SK-N-SH (cell line): ENCODE measurements around the gene ACTR1A. TPM values are rescaled to one million over a fixed set of nuclear protein-coding genes. Genes with fewer than 3 reads are reported as not detected.

Source experiments
- CTCF ChIA-PET: fragments of 300-600, 350-600 bp; formaldehyde crosslinking; extraction: SDS; loops from one replicate; lab custom pipeline; 2021; lab: Yijun Ruan, JAX
- POLR2A ChIA-PET: fragments of 350-600 bp; sonication (Branson Sonifier 250); formaldehyde crosslinking; extraction: SDS; loops from one replicate; lab custom pipeline; 2020; ENCODE audit warnings: antibody characterized with exemption, inconsistent platforms; lab: Yijun Ruan, JAX
- DNase-seq: peaks from one replicate; pipeline ENCODE4 v3.0.0; 2012
- H2AFZ ChIP-seq: fragments of 200-600 bp; sonication (generic); 2 replicates; pipeline ENCODE4 v1.8.1; 2016; ENCODE audit warnings: antibody characterized with exemption, mild to moderate bottlenecking, low read depth
- H3F3A ChIP-seq: fragments of 200-600 bp; sonication (generic); replicated peaks from 2 replicates; pipeline ENCODE3; 2016; ENCODE audit warnings: antibody characterized with exemption, mild to moderate bottlenecking; ENCODE audit not compliant: insufficient read depth
- H3K27ac ChIP-seq, 2 experiments: fragments of 200-500 bp in 1 of 2; fragments of 200-600 bp in 1 of 2; sonication (Bioruptor generic) in 1 of 2; sonication (generic), shearing (Covaris generic) in 1 of 2; 2 replicates each; pipeline versions ENCODE4 v1.5.1 to v1.6.1; 2014 to 2016; ENCODE audit warnings: low read depth in 2 of 2, inconsistent platforms in 1 of 2, low read length in 1 of 2, mild to moderate bottlenecking in 1 of 2, mixed read lengths in 1 of 2
- H3K27me3 ChIP-seq: fragments of 200-600 bp; sonication (generic), shearing (Covaris generic); 2 replicates; pipeline ENCODE4 v1.6.1; 2016; ENCODE audit warnings: mixed run types; ENCODE audit not compliant: insufficient read depth
- H3K36me3 ChIP-seq, 2 experiments: fragments of 200-500 bp in 1 of 2; fragments of 200-600 bp in 1 of 2; sonication (Bioruptor generic) in 1 of 2; sonication (generic) in 1 of 2; replicated peaks in 1 of 2; 2 replicates each; pipeline versions ENCODE3 to v1.5.1; 2014 to 2016; ENCODE audit warnings: low read length in 1 of 2, mild to moderate bottlenecking in 1 of 2; ENCODE audit not compliant: insufficient read depth in 2 of 2, control insufficient read depth in 1 of 2
- H3K4me1 ChIP-seq, 2 experiments: fragments of 200-500 bp in 1 of 2; fragments of 200-600 bp in 1 of 2; sonication (Bioruptor generic) in 1 of 2; sonication (generic), shearing (Covaris generic) in 1 of 2; 2 replicates each; pipeline versions ENCODE4 v1.5.1 to v1.6.1; 2014 to 2016; ENCODE audit warnings: low read depth in 1 of 2, low read length in 1 of 2, mixed run types in 1 of 2; ENCODE audit not compliant: insufficient read depth in 2 of 2, control insufficient read depth in 1 of 2
- H3K4me2 ChIP-seq: fragments of 200-600 bp; sonication (generic), shearing (Covaris generic); 2 replicates; pipeline ENCODE4 v1.6.1; 2017; ENCODE audit warnings: mixed run types
- H3K4me3 ChIP-seq, 2 experiments: fragments of 200-500 bp in 1 of 2; fragments of 200-600 bp in 1 of 2; sonication (Bioruptor generic) in 1 of 2; sonication (generic), shearing (Covaris generic) in 1 of 2; 2 replicates each; pipeline versions ENCODE4 v1.5.1 to v1.8.1; 2014 to 2016; ENCODE audit warnings: low read depth in 2 of 2, inconsistent platforms in 1 of 2, low read length in 1 of 2, mild to moderate bottlenecking in 1 of 2, mixed read lengths in 1 of 2, moderate library complexity in 1 of 2
- H3K79me2 ChIP-seq: fragments of 200-600 bp; sonication (generic); 2 replicates; pipeline ENCODE4 v1.8.1; 2017; ENCODE audit warnings: mild to moderate bottlenecking; ENCODE audit not compliant: insufficient read depth
- H3K9ac ChIP-seq: fragments of 200-600 bp; sonication (generic); 2 replicates; pipeline ENCODE4 v1.6.1; 2017; ENCODE audit warnings: mixed run types
- H3K9me2 ChIP-seq: fragments of 200-600 bp; sonication (generic); 2 replicates; pipeline ENCODE4 v1.6.1; 2017; ENCODE audit warnings: mixed run types
- H3K9me3 ChIP-seq: fragments of 200-600 bp; sonication (generic); 2 replicates; pipeline ENCODE4 v1.6.1; 2017; ENCODE audit warnings: mixed run types, mild to moderate bottlenecking, moderate library complexity
- H4K20me1 ChIP-seq: fragments of 200-600 bp; sonication (generic); 2 replicates; pipeline ENCODE4 v1.6.1; 2017; ENCODE audit warnings: mild to moderate bottlenecking, mixed run types; ENCODE audit not compliant: insufficient read depth
- CHD2 ChIP-seq: fragments of 150-350 bp; IDR thresholded peaks from 2 replicates; pipeline ENCODE4 v1.6.1; 2018; ENCODE audit warnings: low read length; ENCODE audit not compliant: partially characterized antibody
- ELF1 ChIP-seq: IDR thresholded peaks from 2 replicates; pipeline ENCODE4 v1.4.0; 2012
- EP300 ChIP-seq, 2 experiments: IDR thresholded peaks; 2 replicates each; pipeline versions ENCODE4 v1.4.0 to v1.6.1; 2012; ENCODE audit warnings: borderline replicate concordance in 1 of 2, low read depth in 1 of 2, low read length in 1 of 2
- EZH2phosphoT487 ChIP-seq: fragments of 200-600 bp; sonication (generic); IDR thresholded peaks from 2 replicates; pipeline ENCODE4 v1.6.1; 2017; ENCODE audit warnings: low read depth, mixed run types, mild to moderate bottlenecking, antibody characterized with exemption, moderate library complexity, borderline replicate concordance
- FOXJ3 ChIP-seq: sonication (generic); formaldehyde crosslinking; IDR thresholded peaks from 2 replicates; pipeline ENCODE4 v1.5.1; 2020; ENCODE audit warnings: mild to moderate bottlenecking, missing genetic modification reagents
- GABPA ChIP-seq: IDR thresholded peaks from 2 replicates; pipeline ENCODE4 v1.4.0; 2012; ENCODE audit warnings: low read depth, mild to moderate bottlenecking
- MAX ChIP-seq: IDR thresholded peaks from 2 replicates; pipeline ENCODE4 v1.4.0; 2012; ENCODE audit warnings: low read depth
- MEF2A ChIP-seq: IDR thresholded peaks from 2 replicates; pipeline ENCODE4 v1.4.0; 2012; ENCODE audit warnings: low read depth, borderline replicate concordance
- MXI1 ChIP-seq: IDR thresholded peaks from 2 replicates; pipeline ENCODE4 v1.6.1; 2012; ENCODE audit warnings: mild to moderate bottlenecking, low read depth, low read length, improper control_type of control experiment
- NRF1 ChIP-seq: IDR thresholded peaks from 2 replicates; pipeline ENCODE4 v1.6.1; 2012; ENCODE audit warnings: low read depth, mild to moderate bottlenecking, low read length
- TEAD4 ChIP-seq: IDR thresholded peaks from 2 replicates; pipeline ENCODE4 v1.4.0; 2012; ENCODE audit warnings: mild to moderate bottlenecking, borderline replicate concordance; ENCODE audit not compliant: insufficient read depth
- YY1 ChIP-seq: IDR thresholded peaks from 2 replicates; pipeline ENCODE4 v1.4.0; 2012; ENCODE audit warnings: low read depth, mild to moderate bottlenecking
- WGBS: methylation state at CpG from one replicate; pipeline ENCODE4 v1.1.6; 2017; ENCODE audit warnings: low lambda C conversion rate; 5-methylcytosine and 5-hydroxymethylcytosine counted together
- polyA plus RNA-seq, 3 experiments: library from polyadenylated mRNA; depleted of rRNA; stranded (reverse); fragments of >200 nt; gene quantifications; 2 replicates each; pipeline ENCODE4 v1.2.3, GENCODE V29; 2012
- TF ChIP-seq, protein P1 (sequence below): fragments of 200-600 bp; sonication (generic); IDR thresholded peaks from 2 replicates; pipeline ENCODE4 v1.6.1; 2017; ENCODE audit warnings: antibody characterized with exemption, mild to moderate bottlenecking, moderate library complexity
- TF ChIP-seq, protein P2 (sequence below): fragments of 150-350 bp; IDR thresholded peaks from 2 replicates; pipeline ENCODE4 v1.6.1; 2016; ENCODE audit warnings: mild to moderate bottlenecking, low read depth, low read length
- TF ChIP-seq, protein P3 (sequence below): IDR thresholded peaks from 2 replicates; pipeline ENCODE4 v1.4.0; 2012; ENCODE audit warnings: low read depth, borderline replicate concordance
- TF ChIP-seq, protein P4 (sequence below): IDR thresholded peaks from 2 replicates; pipeline ENCODE4; 2012

The ACTR1A gene
- polyA plus RNA-seq, 1 of the 3 experiments (the other 2 are of a cell fraction) = 106 TPM

GRCh38 chr10:102540023-102540422 lies 37.5 kb upstream of the ACTR1A start:
- H3K4me1 ChIP-seq = 0 out of 4 replicates have a peak, but pooled peaks cover 0 to 4% of the 10 kb centered on the region in 2 experiments
- WGBS = 67% methylated on average over 1 of the region's 1 CpG
- CTCF ChIA-PET = interaction anchor here (1.0 to 1.7 kb wide), 3 partner anchors 8 to 36 kb away, joined by 4 to 5 read pairs (median 4); partner anchors contain the start of gene SUFU
- peaks cover 0 to 8% of the 10 kb centered on the region in 2 experiments for H3K36me3 ChIP-seq
- peaks cover 4% of the 10 kb centered on the region for H3F3A ChIP-seq
- H3K4me2 ChIP-seq = no peak overlapping the region
- no peaks in the 10 kb centered on the region for H3K9me2 ChIP-seq
- no peak overlapping the region for H3K27ac ChIP-seq
- H3K4me3 ChIP-seq = no peak overlapping the region; a peak in 1 of 4 replicates
- DNase-seq = peak; percentile 39
- H3K9ac ChIP-seq = no peak overlapping the region
- H3K27me3 ChIP-seq = no peaks in the 10 kb centered on the region
- no peaks in the 10 kb centered on the region; the same call in 1 of the 2 replicates for H3K9me3 ChIP-seq
- H3K79me2 ChIP-seq = peaks cover 3% of the 10 kb centered on the region; the same call in 1 of the 2 replicates
- H4K20me1 ChIP-seq = no peaks in the 10 kb centered on the region
- H2AFZ ChIP-seq = no peak overlapping the region
- POLR2A ChIA-PET = no interaction called here
- TF ChIP-seq, protein P1, sequence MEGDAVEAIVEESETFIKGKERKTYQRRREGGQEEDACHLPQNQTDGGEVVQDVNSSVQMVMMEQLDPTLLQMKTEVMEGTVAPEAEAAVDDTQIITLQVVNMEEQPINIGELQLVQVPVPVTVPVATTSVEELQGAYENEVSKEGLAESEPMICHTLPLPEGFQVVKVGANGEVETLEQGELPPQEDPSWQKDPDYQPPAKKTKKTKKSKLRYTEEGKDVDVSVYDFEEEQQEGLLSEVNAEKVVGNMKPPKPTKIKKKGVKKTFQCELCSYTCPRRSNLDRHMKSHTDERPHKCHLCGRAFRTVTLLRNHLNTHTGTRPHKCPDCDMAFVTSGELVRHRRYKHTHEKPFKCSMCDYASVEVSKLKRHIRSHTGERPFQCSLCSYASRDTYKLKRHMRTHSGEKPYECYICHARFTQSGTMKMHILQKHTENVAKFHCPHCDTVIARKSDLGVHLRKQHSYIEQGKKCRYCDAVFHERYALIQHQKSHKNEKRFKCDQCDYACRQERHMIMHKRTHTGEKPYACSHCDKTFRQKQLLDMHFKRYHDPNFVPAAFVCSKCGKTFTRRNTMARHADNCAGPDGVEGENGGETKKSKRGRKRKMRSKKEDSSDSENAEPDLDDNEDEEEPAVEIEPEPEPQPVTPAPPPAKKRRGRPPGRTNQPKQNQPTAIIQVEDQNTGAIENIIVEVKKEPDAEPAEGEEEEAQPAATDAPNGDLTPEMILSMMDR = peak; percentile 56
- TF ChIP-seq TEAD4 (no peak), MEF2A (no peak), NRF1 (no peak), EZH2phosphoT487 (no peak)
- TF ChIP-seq, protein P2, sequence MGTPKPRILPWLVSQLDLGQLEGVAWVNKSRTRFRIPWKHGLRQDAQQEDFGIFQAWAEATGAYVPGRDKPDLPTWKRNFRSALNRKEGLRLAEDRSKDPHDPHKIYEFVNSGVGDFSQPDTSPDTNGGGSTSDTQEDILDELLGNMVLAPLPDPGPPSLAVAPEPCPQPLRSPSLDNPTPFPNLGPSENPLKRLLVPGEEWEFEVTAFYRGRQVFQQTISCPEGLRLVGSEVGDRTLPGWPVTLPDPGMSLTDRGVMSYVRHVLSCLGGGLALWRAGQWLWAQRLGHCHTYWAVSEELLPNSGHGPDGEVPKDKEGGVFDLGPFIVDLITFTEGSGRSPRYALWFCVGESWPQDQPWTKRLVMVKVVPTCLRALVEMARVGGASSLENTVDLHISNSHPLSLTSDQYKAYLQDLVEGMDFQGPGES = no peak

- no peaks in the 10 kb centered on the region for H3K27me3 ChIP-seq
- H3K36me3 ChIP-seq = peaks cover 0 to 8% of the 10 kb centered on the region in 2 experiments
- 100% methylated on average over 1 of the region's 2 CpGs for WGBS
- 0 out of 4 replicates have a peak, but pooled peaks cover 0 to 4% of the 10 kb centered on the region in 2 experiments for H3K4me1 ChIP-seq
- no peaks in the 10 kb centered on the region for H3K9me2 ChIP-seq
- no peak overlapping the region for H3K4me3 ChIP-seq
- H2AFZ ChIP-seq = no peak overlapping the region
- TF ChIP-seq MXI1 (no peak), MAX (no peak), FOXJ3 (CRISPR knock-in tag) (no peak), ELF1 (no peak), YY1 (no peak), CHD2 (no peak), GABPA (no peak), EP300 (IDR thresholded peaks at IDR 0.05; ENCODE audit: borderline replicate concordance in 1 of 2, low read depth in 1 of 2, low read length in 1 of 2) (no peak), NRF1 (no peak)
- TF ChIP-seq, protein P3, sequence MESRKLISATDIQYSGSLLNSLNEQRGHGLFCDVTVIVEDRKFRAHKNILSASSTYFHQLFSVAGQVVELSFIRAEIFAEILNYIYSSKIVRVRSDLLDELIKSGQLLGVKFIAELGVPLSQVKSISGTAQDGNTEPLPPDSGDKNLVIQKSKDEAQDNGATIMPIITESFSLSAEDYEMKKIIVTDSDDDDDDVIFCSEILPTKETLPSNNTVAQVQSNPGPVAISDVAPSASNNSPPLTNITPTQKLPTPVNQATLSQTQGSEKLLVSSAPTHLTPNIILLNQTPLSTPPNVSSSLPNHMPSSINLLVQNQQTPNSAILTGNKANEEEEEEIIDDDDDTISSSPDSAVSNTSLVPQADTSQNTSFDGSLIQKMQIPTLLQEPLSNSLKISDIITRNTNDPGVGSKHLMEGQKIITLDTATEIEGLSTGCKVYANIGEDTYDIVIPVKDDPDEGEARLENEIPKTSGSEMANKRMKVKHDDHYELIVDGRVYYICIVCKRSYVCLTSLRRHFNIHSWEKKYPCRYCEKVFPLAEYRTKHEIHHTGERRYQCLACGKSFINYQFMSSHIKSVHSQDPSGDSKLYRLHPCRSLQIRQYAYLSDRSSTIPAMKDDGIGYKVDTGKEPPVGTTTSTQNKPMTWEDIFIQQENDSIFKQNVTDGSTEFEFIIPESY = no peak
- TF ChIP-seq, protein P4, sequence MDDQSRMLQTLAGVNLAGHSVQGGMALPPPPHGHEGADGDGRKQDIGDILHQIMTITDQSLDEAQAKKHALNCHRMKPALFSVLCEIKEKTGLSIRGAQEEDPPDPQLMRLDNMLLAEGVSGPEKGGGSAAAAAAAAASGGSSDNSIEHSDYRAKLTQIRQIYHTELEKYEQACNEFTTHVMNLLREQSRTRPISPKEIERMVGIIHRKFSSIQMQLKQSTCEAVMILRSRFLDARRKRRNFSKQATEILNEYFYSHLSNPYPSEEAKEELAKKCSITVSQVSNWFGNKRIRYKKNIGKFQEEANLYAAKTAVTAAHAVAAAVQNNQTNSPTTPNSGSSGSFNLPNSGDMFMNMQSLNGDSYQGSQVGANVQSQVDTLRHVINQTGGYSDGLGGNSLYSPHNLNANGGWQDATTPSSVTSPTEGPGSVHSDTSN = no peak
- TF ChIP-seq, protein P1 = no peak
- H3K9me3 ChIP-seq = no peaks in the 10 kb centered on the region; the same call in 1 of the 2 replicates
- no peaks in the 10 kb centered on the region for H4K20me1 ChIP-seq
- ChIA-PET POLR2A (no interaction called here), CTCF (interaction anchor here (1.7 kb wide), 1 partner anchor 15 kb away, joined by 5 read pairs; no protein-coding TSS in a partner anchor)
- H3K4me2 ChIP-seq = no peak overlapping the region
- H3K79me2 ChIP-seq = peaks cover 3% of the 10 kb centered on the region; the same call in 1 of the 2 replicates
- no peak overlapping the region for H3K9ac ChIP-seq
- no peak overlapping the region for H3K27ac ChIP-seq
- H3F3A ChIP-seq = peaks cover 4% of the 10 kb centered on the region
- no peak for DNase-seq
Measured at GRCh38 chr10:102538811-102539210, 36.3 kb upstream of the ACTR1A start.
